WTC11 (cell line): ENCODE data around the gene LARGE1. TPM values are rescaled to one million over a fixed set of nuclear protein-coding genes. Genes with fewer than 3 reads are reported as not detected.

Experiments
- ATAC-seq: fragments of 200-7000 bp; cut with Tn5 transposase; 2 replicates; pipeline ENCODE4 v1.10.0; 2021; ENCODE audit warnings: mild to moderate bottlenecking, moderate library complexity
- CTCF ChIA-PET: fragments of 300-600 bp; sonication (Branson Sonifier 250); formaldehyde crosslinking; loops from one replicate; lab custom pipeline; 2021; ENCODE audit warnings: antibody characterized with exemption; lab: Charles Lee
- POLR2A ChIA-PET: fragments of 350-600 bp; sonication (Branson Sonifier 250); formaldehyde crosslinking; loops from one replicate; lab custom pipeline; 2021; ENCODE audit warnings: antibody characterized with exemption; lab: Charles Lee
- DNase-seq: peaks from one replicate; pipeline ENCODE4 v3.0.0; 2021; ENCODE audit warnings: low spot score
- H3K27ac Mint-ChIP-seq: 2 replicates; pipeline ENCODE4 v1.8.0; 2021; ENCODE audit warnings: mixed read lengths
- H3K27me3 Mint-ChIP-seq: 2 replicates; pipeline ENCODE4 v1.8.0; 2021; ENCODE audit warnings: low read depth, mild to moderate bottlenecking, moderate library complexity, mixed read lengths
- H3K36me3 Mint-ChIP-seq: 2 replicates; pipeline ENCODE4 v1.8.0; 2021; ENCODE audit warnings: mixed read lengths
- H3K4me1 Mint-ChIP-seq: 2 replicates; pipeline ENCODE4 v1.8.0; 2022; ENCODE audit warnings: mixed read lengths
- H3K4me3 Mint-ChIP-seq: 2 replicates; pipeline ENCODE4 v1.8.0; 2021; ENCODE audit warnings: mild to moderate bottlenecking, moderate library complexity, mixed read lengths
- H3K9me3 Mint-ChIP-seq: 2 replicates; pipeline ENCODE4 v1.8.0; 2021; ENCODE audit warnings: mixed read lengths
- ATF2 ChIP-seq: sonication (generic); formaldehyde crosslinking; IDR thresholded peaks from 2 replicates; pipeline ENCODE4 v1.8.1; 2022; ENCODE audit warnings: low read depth, missing genetic modification reagents, borderline replicate concordance
- CTCF ChIP-seq: fragments of 200-600 bp; IDR thresholded peaks from 2 replicates; pipeline ENCODE4 v1.8.0; 2022; ENCODE audit warnings: antibody characterized with exemption
- EMX1 ChIP-seq: fragments of 250-450 bp; sonication (Bioruptor Pico); IDR thresholded peaks from 2 replicates; pipeline ENCODE4 v1.8.0; 2021; ENCODE audit warnings: mild to moderate bottlenecking
- FOXK1 ChIP-seq: sonication (generic); formaldehyde crosslinking; IDR thresholded peaks from 2 replicates; pipeline ENCODE4 v1.8.0; 2022; ENCODE audit warnings: mild to moderate bottlenecking, moderate library complexity, missing genetic modification reagents
- FOXP1 ChIP-seq: sonication (generic); formaldehyde crosslinking; IDR thresholded peaks from 2 replicates; pipeline ENCODE4 v1.8.0; 2022; ENCODE audit warnings: missing genetic modification reagents, mild to moderate bottlenecking, moderate library complexity, borderline replicate concordance
- MAX ChIP-seq: sonication (generic); formaldehyde crosslinking; IDR thresholded peaks from 2 replicates; pipeline ENCODE4 v1.8.0; 2022; ENCODE audit warnings: mild to moderate bottlenecking, missing genetic modification reagents
- NR3C1 ChIP-seq: sonication (generic); formaldehyde crosslinking; conservative IDR thresholded peaks from 2 replicates; pipeline ENCODE4 v1.8.1; 2023; ENCODE audit warnings: low read depth, mild to moderate bottlenecking, missing genetic modification reagents
- PREB ChIP-seq: sonication (generic); formaldehyde crosslinking; IDR thresholded peaks from 2 replicates; pipeline ENCODE4 v1.8.1; 2022; ENCODE audit warnings: mild to moderate bottlenecking, missing genetic modification reagents, moderate library complexity, borderline replicate concordance
- SP1 ChIP-seq: sonication (generic); formaldehyde crosslinking; conservative IDR thresholded peaks from 2 replicates; pipeline ENCODE4 v1.8.1; 2022; ENCODE audit warnings: missing genetic modification reagents
- TCF7 ChIP-seq: sonication (generic); formaldehyde crosslinking; IDR thresholded peaks from 2 replicates; pipeline ENCODE4 v1.8.0; 2022; ENCODE audit warnings: mild to moderate bottlenecking, low read depth, missing genetic modification reagents, moderate library complexity
- TEAD1 ChIP-seq: sonication (generic); formaldehyde crosslinking; IDR thresholded peaks from 2 replicates; pipeline ENCODE4 v1.8.0; 2022; ENCODE audit warnings: mild to moderate bottlenecking, missing genetic modification reagents
- TEAD4 ChIP-seq: sonication (generic); formaldehyde crosslinking; IDR thresholded peaks from 2 replicates; pipeline ENCODE4 v1.8.0; 2022; ENCODE audit warnings: mild to moderate bottlenecking, missing genetic modification reagents
- TP53 ChIP-seq: sonication (generic); formaldehyde crosslinking; IDR thresholded peaks from 2 replicates; pipeline ENCODE4 v1.8.1; 2023; ENCODE audit warnings: mild to moderate bottlenecking, missing genetic modification reagents
- ZNF281 ChIP-seq: sonication (generic); formaldehyde crosslinking; IDR thresholded peaks from 2 replicates; pipeline ENCODE4 v1.8.0; 2023; ENCODE audit warnings: mild to moderate bottlenecking, missing genetic modification reagents
- ZNF423 ChIP-seq: fragments of 250-450 bp; sonication (Bioruptor Pico); IDR thresholded peaks from 2 replicates; pipeline ENCODE4 v2.1.2; 2022; ENCODE audit warnings: mild to moderate bottlenecking, moderate library complexity
- ZNF512 ChIP-seq: sonication (generic); formaldehyde crosslinking; IDR thresholded peaks from 2 replicates; pipeline ENCODE4 v1.8.1; 2022; ENCODE audit warnings: missing genetic modification reagents, borderline replicate concordance
- total RNA-seq: library from RNA; stranded (reverse); gene quantifications from 3 replicates; pipeline ENCODE4 v1.2.3, GENCODE V29; 2021
- TF ChIP-seq, protein P1 (sequence below): sonication (generic); formaldehyde crosslinking; IDR thresholded peaks from 2 replicates; pipeline ENCODE4 v1.8.1; 2023; ENCODE audit warnings: mild to moderate bottlenecking, missing genetic modification reagents, moderate library complexity
- TF ChIP-seq, protein P2 (sequence below): sonication (generic); formaldehyde crosslinking; IDR thresholded peaks from 2 replicates; pipeline ENCODE4 v1.8.0; 2022; ENCODE audit warnings: missing genetic modification reagents

Gene LARGE1
- total RNA-seq, 1 experiment from 2014 or later: 72.6 TPM

DNA sequence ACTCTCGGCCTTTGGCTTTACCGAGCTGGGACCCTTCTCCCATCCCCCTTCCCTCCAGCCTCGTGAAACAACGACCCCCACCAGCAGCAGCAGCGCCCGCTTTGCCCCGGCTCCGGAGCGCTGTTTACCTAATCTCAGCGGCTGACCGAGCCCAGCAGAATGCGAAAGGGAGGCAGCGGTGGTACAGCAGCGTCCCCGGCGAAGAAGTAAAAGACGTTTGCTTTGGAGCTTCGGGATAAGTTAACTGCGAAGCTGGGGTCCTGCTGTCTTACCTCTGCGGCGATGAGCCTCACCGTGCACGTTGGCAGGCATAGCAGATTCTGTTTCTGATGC is 2.0 kb upstream of the LARGE1 start:
- Mint-ChIP-seq H3K4me1 (peaks cover 48% of the 10 kb centered on the region), H3K4me3 (peak overlapping the region; percentile 92), H3K27me3 (peaks cover 8% of the 10 kb centered on the region), H3K27ac (peak overlapping the region; percentile 91), H3K36me3 (no peaks in the 10 kb centered on the region), H3K9me3 (no peaks in the 10 kb centered on the region)
- POLR2A ChIA-PET: interaction anchor here (0.9 to 2.5 kb wide), 4 partner anchors 11 to 353 kb away, joined by 3 to 13 read pairs (median 4); no protein-coding TSS in a partner anchor
- CTCF ChIA-PET: interaction anchor here (0.8 to 5.7 kb wide), 14 partner anchors 25 to 665 kb away, joined by 3 to 43 read pairs (median 4); no protein-coding TSS in a partner anchor
- peak; percentile 5 for ATAC-seq
- 0 out of 2 replicates have a peak, but pooled peaks have one; percentile 36 for TF ChIP-seq FOXK1
- TF ChIP-seq NR3C1: no peak
- DNase-seq: peak; percentile 74

DNA sequence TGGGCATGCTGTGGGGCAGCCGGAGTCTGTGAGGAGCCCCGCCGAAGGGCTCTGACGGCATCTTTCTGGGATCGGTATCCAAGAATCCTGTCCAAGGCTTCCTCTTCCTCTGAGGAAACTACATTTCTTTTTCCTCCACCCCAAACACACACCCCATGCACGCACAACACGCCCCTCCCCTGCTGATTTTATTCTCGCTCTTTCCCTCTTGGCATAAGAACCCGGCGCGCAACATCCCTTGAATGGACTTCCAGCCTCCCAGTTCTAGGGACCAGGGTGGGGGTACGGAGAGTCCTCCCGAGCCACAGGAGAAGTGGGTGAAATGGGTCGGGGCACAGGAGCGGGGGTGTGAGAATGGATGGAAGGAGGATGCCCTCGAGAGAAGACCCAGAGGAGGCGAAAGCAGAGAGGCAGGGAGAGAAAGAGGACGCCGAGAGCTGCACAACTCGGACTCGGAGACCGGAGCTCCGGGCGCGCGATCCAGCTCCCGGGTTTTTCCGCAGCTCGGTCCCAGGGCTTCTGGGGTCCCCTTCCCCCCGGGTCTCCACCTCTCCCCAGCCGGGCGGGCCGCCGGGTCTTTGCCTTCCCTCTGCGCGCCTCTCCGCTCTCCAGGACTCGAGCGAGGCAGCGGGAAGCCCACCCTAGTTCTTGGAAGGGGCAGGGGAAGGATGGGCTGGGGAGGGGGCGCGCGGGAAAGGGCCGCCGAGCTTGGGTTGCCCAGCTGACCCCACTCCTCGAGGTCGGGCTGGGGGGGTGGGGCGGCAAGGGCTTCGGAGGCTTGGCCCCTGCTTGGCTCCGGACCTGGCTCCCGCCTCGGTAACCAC is 1.5 kb upstream of the LARGE1 start:
- Mint-ChIP-seq H3K4me3 (peak overlapping the region; percentile 93), H3K27me3 (peaks cover 8% of the 10 kb centered on the region), H3K27ac (peak overlapping the region; percentile 93), H3K9me3 (no peaks in the 10 kb centered on the region), H3K4me1 (peaks cover 54% of the 10 kb centered on the region), H3K36me3 (no peaks in the 10 kb centered on the region)
- DNase-seq (peak; percentile 88), ATAC-seq (peak; percentile 41)
- ChIA-PET CTCF (interaction anchor here (0.9 to 5.7 kb wide), 16 partner anchors 24 to 1229 kb away, joined by 3 to 43 read pairs (median 4); no protein-coding TSS in a partner anchor), POLR2A (interaction anchor here (0.5 to 2.5 kb wide), 12 partner anchors 10 to 353 kb away, joined by 3 to 13 read pairs (median 4); no protein-coding TSS in a partner anchor)
- TF ChIP-seq, protein P1, sequence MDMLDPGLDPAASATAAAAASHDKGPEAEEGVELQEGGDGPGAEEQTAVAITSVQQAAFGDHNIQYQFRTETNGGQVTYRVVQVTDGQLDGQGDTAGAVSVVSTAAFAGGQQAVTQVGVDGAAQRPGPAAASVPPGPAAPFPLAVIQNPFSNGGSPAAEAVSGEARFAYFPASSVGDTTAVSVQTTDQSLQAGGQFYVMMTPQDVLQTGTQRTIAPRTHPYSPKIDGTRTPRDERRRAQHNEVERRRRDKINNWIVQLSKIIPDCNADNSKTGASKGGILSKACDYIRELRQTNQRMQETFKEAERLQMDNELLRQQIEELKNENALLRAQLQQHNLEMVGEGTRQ (CRISPR knock-in tag): peak; percentile 16; the same call in 1 of the 2 replicates
- TF ChIP-seq ZNF281 (CRISPR knock-in tag) (peak; percentile 5; the same call in 1 of the 2 replicates), SP1 (no peak; the same call in 1 of the 2 replicates), ZNF512 (CRISPR knock-in tag) (no peak), TEAD1 (CRISPR knock-in tag) (no peak), CTCF (no peak), ZNF423 (CRISPR knock-in tag) (peak; percentile 48; the same call in 1 of the 2 replicates), ATF2 (CRISPR knock-in tag) (no peak), PREB (CRISPR knock-in tag) (no peak), TCF7 (CRISPR knock-in tag) (no peak), FOXP1 (CRISPR knock-in tag) (0 out of 2 replicates have a peak, but pooled peaks have one; percentile 38), EMX1 (CRISPR knock-in tag) (no peak), TEAD4 (no peak), TP53 (CRISPR knock-in tag) (0 out of 2 replicates have a peak, but pooled peaks have one; percentile 41), MAX (CRISPR knock-in tag) (peak; percentile 17; the same call in 1 of the 2 replicates)
- TF ChIP-seq, protein P2, sequence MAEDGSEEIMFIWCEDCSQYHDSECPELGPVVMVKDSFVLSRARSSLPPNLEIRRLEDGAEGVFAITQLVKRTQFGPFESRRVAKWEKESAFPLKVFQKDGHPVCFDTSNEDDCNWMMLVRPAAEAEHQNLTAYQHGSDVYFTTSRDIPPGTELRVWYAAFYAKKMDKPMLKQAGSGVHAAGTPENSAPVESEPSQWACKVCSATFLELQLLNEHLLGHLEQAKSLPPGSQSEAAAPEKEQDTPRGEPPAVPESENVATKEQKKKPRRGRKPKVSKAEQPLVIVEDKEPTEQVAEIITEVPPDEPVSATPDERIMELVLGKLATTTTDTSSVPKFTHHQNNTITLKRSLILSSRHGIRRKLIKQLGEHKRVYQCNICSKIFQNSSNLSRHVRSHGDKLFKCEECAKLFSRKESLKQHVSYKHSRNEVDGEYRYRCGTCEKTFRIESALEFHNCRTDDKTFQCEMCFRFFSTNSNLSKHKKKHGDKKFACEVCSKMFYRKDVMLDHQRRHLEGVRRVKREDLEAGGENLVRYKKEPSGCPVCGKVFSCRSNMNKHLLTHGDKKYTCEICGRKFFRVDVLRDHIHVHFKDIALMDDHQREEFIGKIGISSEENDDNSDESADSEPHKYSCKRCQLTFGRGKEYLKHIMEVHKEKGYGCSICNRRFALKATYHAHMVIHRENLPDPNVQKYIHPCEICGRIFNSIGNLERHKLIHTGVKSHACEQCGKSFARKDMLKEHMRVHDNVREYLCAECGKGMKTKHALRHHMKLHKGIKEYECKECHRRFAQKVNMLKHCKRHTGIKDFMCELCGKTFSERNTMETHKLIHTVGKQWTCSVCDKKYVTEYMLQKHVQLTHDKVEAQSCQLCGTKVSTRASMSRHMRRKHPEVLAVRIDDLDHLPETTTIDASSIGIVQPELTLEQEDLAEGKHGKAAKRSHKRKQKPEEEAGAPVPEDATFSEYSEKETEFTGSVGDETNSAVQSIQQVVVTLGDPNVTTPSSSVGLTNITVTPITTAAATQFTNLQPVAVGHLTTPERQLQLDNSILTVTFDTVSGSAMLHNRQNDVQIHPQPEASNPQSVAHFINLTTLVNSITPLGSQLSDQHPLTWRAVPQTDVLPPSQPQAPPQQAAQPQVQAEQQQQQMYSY (CRISPR knock-in tag): peak; percentile 98
